Stomach (tissue), 4 donors: ENCODE data around the gene AANAT.

ENCODE experiments used
- EP300 ChIP-seq: sonication (generic); formaldehyde crosslinking; IDR thresholded peaks from one replicate; pipeline ENCODE4 v1.6.1; 2017; ENCODE audit warnings: antibody characterized with exemption
- POLR2A ChIP-seq, 4 donors: fragments of 450-650 bp; IDR thresholded peaks; one replicate each; pipeline ENCODE4 v1.6.1; 2016; ENCODE audit warnings: antibody characterized with exemption in 4 of 4, control low read depth in 2 of 4, mild to moderate bottlenecking in 1 of 4, moderate library complexity in 1 of 4
- POLR2AphosphoS5 ChIP-seq, 3 donors: sonication (generic); formaldehyde crosslinking; IDR thresholded peaks; one replicate each; pipeline ENCODE4 v1.6.1; 2016; ENCODE audit warnings: antibody characterized with exemption in 3 of 3
- TF ChIP-seq, protein P1 (sequence below), 7 experiments: fragments of 450-650 bp in 4 of 7; fragments of 200-600 bp in 3 of 7; sonication (generic) in 3 of 7; IDR thresholded peaks; one replicate each; pipeline ENCODE4 v1.5.1; 2016 to 2019; ENCODE audit warnings: antibody characterized with exemption in 7 of 7, control low read depth in 2 of 7, mild to moderate bottlenecking in 1 of 7

DNA sequence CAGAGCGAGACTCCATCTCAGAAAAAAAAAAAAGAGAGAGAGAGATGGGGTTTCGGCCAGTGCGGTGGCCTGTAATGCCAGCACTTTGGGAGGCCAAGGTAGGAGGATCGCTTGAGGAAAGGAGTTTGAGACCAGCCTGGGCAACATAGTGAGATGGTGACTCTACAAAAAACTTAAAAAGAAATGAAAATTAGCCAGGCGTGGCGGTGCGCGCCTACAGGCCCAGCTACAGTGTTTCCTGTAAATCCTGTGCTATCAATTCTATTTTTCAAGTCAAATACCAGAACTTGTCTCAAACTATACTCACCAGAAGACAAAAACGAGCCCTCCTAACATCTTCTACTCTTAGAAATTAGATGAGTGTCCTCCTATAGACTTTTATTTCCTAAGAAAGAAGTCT, 33.7 kb upstream of the AANAT start:
- TF ChIP-seq POLR2A (IDR thresholded peaks at IDR 0.05): no peak
- TF ChIP-seq, protein P1, sequence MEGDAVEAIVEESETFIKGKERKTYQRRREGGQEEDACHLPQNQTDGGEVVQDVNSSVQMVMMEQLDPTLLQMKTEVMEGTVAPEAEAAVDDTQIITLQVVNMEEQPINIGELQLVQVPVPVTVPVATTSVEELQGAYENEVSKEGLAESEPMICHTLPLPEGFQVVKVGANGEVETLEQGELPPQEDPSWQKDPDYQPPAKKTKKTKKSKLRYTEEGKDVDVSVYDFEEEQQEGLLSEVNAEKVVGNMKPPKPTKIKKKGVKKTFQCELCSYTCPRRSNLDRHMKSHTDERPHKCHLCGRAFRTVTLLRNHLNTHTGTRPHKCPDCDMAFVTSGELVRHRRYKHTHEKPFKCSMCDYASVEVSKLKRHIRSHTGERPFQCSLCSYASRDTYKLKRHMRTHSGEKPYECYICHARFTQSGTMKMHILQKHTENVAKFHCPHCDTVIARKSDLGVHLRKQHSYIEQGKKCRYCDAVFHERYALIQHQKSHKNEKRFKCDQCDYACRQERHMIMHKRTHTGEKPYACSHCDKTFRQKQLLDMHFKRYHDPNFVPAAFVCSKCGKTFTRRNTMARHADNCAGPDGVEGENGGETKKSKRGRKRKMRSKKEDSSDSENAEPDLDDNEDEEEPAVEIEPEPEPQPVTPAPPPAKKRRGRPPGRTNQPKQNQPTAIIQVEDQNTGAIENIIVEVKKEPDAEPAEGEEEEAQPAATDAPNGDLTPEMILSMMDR (IDR thresholded peaks at IDR 0.05): no peak
- no peak for TF ChIP-seq POLR2AphosphoS5 (IDR thresholded peaks at IDR 0.05)
- no peak for TF ChIP-seq EP300
